HL-60 (cell line): ENCODE results near the gene LRBA.

Source experiments
- DNase-seq, 2 experiments: peaks; one replicate each; pipeline ENCODE4 v3.0.0-alpha.2; 2010 to 2020; ENCODE audit warnings: low read depth in 1 of 2, low spot score in 1 of 2
- H3K27ac ChIP-seq: fragments of 250-450 bp; sonication (Bioruptor Pico); replicated peaks from 2 replicates; pipeline ENCODE4 v1.5.1; 2020; ENCODE audit warnings: mild to moderate bottlenecking, moderate library complexity
- H3K27me3 ChIP-seq: fragments of 250-450 bp; sonication (Bioruptor Pico); 2 replicates; pipeline ENCODE4 v1.5.1; 2021; ENCODE audit warnings: mild to moderate bottlenecking, moderate library complexity; ENCODE audit not compliant: insufficient read depth, poor library complexity, severe bottlenecking
- H3K4me3 ChIP-seq: replicated peaks from 2 replicates; pipeline ENCODE4 v1.5.1; 2011; ENCODE audit warnings: mild to moderate bottlenecking, control low read depth, low read length; ENCODE audit not compliant: insufficient read depth
- GABPA ChIP-seq: IDR thresholded peaks from 2 replicates; pipeline ENCODE4 v1.6.1; 2012; ENCODE audit warnings: low read depth
- POLR2AphosphoS5 ChIP-seq: IDR thresholded peaks from 2 replicates; pipeline ENCODE4 v1.6.1; 2012; ENCODE audit warnings: low read depth
- REST ChIP-seq: IDR thresholded peaks from 2 replicates; pipeline ENCODE4 v1.6.1; 2012; ENCODE audit warnings: low read depth; ENCODE audit not compliant: insufficient replicate concordance
- SPI1 ChIP-seq: IDR thresholded peaks from 2 replicates; pipeline ENCODE4 v1.6.1; 2012; ENCODE audit warnings: low read depth, mild to moderate bottlenecking, borderline replicate concordance
- TF ChIP-seq, protein P1 (sequence below): IDR thresholded peaks from one replicate; pipeline ENCODE4 v1.5.1; 2011; ENCODE audit warnings: low read length, control low read depth, inconsistent platforms; ENCODE audit not compliant: insufficient read depth

The LRBA gene

DNA sequence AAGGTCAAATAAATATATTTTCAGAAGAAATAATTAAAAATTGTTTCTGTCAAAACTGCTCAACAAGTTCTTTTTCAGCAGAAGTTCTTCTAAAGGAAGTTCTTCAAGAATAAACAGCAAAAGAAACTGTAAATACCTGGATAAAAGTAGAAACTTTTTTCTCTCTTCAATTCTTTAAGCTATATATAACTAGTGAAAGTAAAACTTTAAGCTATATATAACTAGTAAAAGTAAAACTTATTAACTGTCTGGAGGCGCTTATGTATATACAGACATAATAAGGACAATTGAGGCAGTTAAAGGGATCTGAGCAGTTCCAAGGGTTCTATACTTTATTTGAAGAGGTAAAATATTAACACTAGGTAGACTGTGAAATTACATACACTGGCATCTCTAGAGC lies 126.9 kb downstream of the LRBA start:
- H3K27me3 ChIP-seq = no peaks in the 10 kb centered on the region
- no peak for DNase-seq
- H3K27ac ChIP-seq = no peak overlapping the region
- H3K4me3 ChIP-seq = no peak overlapping the region
- TF ChIP-seq POLR2AphosphoS5 (no peak), REST (no peak), SPI1 (no peak), GABPA (no peak)
- TF ChIP-seq, protein P1, sequence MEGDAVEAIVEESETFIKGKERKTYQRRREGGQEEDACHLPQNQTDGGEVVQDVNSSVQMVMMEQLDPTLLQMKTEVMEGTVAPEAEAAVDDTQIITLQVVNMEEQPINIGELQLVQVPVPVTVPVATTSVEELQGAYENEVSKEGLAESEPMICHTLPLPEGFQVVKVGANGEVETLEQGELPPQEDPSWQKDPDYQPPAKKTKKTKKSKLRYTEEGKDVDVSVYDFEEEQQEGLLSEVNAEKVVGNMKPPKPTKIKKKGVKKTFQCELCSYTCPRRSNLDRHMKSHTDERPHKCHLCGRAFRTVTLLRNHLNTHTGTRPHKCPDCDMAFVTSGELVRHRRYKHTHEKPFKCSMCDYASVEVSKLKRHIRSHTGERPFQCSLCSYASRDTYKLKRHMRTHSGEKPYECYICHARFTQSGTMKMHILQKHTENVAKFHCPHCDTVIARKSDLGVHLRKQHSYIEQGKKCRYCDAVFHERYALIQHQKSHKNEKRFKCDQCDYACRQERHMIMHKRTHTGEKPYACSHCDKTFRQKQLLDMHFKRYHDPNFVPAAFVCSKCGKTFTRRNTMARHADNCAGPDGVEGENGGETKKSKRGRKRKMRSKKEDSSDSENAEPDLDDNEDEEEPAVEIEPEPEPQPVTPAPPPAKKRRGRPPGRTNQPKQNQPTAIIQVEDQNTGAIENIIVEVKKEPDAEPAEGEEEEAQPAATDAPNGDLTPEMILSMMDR = no peak

DNA sequence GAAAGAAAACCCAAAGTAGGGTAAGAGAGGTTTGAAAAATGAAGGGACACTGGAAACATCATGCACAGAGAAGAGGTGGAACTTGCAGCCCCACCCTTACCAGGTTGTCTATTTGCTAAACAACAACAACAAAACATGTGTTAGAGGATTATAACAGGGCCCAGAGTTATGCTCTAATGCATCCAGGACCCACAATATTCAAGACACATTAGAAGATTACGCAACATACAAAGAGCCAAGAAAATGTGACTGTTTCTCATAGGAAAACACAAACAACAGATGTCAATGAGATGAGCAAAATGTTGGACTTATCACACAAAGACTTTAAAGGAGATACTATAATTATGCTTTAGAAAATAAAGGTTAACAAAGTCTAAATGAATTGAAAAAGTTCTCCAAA lies 128.5 kb downstream of the LRBA start:
- TF ChIP-seq SPI1 (no peak), GABPA (no peak), REST (no peak), POLR2AphosphoS5 (no peak)
- TF ChIP-seq, protein P1 = no peak
- Histone ChIP-seq H3K27me3 (no peaks in the 10 kb centered on the region), H3K4me3 (no peak overlapping the region), H3K27ac (no peak overlapping the region)
- no peak for DNase-seq

- no peak for DNase-seq
- Histone ChIP-seq H3K27ac (no peak overlapping the region), H3K27me3 (no peaks in the 10 kb centered on the region), H3K4me3 (no peak overlapping the region)
- TF ChIP-seq REST (no peak), POLR2AphosphoS5 (no peak), GABPA (no peak), SPI1 (no peak)
- TF ChIP-seq, protein P1 = no peak
Measured at GRCh38 chr4:150884625-150885024, 130.5 kb downstream of the LRBA start.
